Hippocampal formation (tissue), 2 donors: ENCODE measurements around the gene RBP5.

Experiments
- DNase-seq, 2 donors: peaks; one replicate each; lab custom pipeline; 2025; lab: John Stamatoyannopoulos, UW

The RBP5 gene

GRCh38 chr12:7145671-7146070 lies 17.0 kb upstream of the RBP5 start:
- no peak for DNase-seq

DNA sequence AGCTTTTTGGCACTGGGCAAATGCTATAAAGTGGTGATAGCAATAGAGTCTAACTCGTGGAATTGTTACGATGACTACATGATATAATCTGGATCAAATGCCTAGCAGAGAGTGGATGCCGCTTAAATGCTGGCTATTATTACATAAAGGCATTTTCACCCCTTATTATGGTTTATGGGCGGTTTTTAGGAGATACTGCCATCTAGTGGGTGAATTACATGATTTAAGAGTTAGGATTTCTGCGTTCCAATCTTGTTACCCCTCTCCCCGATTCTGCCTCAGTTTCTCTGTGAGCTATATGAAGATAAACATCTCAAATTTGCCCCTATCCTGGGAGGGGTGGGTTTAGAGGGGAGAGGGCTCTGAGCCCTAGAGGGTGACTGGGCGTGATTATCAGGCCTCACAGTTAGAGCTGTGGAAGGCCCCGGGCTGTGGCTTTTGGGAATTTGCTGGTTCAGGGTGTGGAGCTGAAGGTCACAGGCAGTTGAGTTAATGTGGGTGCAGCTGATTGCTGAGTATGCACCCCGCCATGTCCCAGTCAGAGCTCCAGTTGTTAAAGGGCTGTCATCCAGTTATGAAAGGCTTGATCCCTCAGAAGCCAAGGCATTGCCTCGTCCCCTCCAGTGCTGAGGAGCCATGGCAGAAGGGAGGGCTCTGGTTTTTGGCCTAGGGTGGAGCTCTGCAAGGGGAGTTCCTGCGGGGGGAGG lies 15.9 kb upstream of the RBP5 start:
- peak in 1 of 2 donors; percentile 27 for DNase-seq

DNA sequence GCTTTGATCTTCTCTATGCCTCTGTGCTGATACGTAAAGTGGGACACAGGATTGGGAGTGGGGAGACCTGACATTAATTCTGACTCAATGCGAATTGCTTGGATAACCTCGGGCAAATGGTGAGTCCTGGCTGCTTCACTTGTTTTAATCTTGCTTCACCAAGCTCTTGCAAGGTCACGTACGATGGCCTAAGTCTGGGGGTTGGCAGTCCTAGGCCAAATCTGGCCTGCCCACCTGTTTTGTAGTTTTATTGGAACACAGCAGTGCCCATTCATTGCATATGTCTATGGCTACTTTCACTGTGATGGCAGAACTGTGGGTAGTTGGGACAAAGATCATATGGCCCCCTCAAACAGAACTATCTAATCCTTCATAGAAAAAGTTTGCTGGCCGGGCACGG lies 14.9 kb upstream of the RBP5 start:
- no peak for DNase-seq

DNA sequence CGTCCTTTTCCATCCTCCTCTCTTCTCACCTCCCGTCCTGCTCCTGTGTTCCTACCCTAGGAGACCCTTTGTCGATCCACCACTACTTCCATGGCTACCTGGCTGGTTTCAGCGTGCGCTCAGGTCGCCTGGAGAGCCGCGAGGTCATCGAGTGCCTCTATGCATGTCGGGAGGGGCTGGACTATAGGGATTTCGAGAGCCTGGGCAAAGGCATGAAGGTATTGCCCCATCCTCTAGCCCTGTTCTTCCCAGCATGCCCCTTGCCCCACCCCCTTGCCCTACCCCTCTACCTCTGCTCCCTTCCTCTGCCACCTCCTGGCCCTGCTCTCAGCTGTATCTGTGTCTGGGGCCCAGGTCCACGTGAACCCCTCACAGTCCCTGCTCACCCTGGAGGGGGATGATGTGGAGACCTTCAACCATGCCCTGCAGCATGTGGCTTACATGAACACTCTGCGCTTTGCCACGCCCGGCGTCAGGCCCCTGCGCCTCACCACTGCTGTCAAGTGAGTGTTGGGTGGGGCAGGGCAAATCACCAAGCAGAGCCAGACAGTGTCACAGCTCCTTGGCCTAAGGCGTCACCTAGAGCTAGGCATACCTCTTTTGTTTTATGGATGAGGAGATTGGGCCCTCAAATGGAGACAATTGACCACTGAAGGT lies 14.2 kb upstream of the RBP5 start:
- no peak for DNase-seq

DNA sequence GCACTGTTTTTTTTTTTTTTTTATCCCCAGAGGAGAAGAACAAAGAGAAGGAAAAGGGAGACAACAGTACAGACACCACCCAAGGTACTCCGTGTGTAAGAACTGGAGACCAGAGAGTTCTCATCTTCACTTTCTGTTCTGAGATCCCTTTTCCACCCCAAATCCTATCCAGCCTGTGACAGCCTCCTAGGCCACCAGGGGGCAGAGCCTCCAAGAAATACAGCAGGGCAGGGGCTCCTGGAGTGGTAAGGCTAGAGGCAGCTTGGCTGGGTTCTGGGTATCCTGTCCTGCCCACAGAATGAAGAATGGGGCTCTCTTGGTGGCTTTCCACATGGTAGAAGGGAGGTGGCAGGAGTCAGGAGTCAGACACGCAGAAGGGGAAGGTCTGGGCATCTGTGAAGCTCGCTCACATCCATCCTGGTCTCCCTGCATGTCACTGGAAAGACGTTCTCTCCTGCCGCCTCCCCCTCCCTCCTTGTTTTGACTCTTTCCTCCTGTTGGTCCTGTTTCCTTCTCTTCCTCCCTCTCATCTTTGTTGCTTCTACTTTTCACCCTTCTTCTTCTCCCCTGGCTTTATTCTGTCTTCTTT lies 13.5 kb upstream of the RBP5 start:
- peak in 1 of 2 donors; percentile 7 for DNase-seq

GRCh38 chr12:7141351-7142005 lies 12.8 kb upstream of the RBP5 start:
- no peak for DNase-seq

GRCh38 chr12:7139200-7139599 lies 10.5 kb upstream of the RBP5 start:
- DNase-seq = no peak

GRCh38 chr12:7137908-7138307 lies 9.2 kb upstream of the RBP5 start:
- DNase-seq = no peak

- no peak for DNase-seq
Observed at GRCh38 chr12:7136676-7137075, 8.0 kb upstream of the RBP5 start.

DNA sequence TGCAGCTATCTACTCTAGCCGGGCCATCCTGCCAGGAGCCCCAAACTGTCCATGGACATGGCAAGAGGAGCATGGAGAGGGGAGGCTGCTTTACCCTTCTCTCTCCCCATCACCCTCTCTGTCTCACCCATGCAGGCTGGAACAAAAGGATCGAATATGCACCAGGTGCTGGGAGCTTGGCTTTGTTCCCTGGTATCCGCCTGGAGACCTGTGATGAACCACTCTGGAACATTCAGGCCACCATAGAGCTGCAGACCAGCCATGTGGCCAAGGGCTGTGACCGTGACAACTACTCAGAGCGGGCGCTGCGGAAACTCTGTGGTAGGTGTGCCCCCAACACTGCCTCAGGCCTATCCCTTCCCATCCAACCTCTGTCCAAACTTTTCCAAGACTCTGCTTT lies 7.4 kb upstream of the RBP5 start:
- DNase-seq = no peak

DNA sequence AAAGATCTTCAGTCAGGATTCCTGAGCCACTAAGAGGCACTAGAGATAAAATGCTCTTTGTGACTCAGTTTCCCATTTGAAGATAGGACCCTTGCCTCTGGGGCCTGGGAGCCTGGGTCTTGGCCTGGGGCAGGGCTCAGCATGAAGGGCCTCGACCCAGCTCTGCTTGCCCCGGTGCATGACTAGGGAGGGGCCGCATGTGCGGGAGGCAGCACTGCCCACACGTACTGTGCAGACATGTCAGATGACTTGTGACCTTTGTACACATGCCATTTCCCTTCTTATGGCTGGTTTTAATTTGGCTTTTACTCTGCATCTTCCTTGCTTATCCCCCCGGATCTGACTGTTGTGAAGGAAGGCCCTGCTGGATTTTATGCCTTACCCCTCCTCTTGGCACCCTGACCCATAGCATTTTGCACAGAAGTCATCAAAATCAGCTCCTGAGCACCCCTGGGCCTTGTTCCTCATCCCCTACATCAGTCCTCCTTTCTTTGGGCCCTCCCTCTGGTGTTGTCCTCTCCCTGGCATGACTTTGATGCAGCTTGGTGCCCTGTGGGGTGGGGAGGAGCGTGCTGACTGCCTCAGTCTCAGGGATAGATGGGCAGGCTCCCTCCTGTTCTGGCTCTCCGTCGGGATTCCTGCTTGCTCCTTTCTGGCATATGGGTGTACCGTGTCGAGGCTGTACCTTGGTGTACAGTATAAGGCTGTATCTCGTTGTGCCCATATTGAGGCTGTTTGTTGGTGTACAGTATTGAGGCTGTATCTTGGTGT lies 5.9 kb upstream of the RBP5 start:
- DNase-seq = no peak

- DNase-seq = no peak
Observed at GRCh38 chr12:7131502-7131866, 2.8 kb upstream of the RBP5 start.

DNA sequence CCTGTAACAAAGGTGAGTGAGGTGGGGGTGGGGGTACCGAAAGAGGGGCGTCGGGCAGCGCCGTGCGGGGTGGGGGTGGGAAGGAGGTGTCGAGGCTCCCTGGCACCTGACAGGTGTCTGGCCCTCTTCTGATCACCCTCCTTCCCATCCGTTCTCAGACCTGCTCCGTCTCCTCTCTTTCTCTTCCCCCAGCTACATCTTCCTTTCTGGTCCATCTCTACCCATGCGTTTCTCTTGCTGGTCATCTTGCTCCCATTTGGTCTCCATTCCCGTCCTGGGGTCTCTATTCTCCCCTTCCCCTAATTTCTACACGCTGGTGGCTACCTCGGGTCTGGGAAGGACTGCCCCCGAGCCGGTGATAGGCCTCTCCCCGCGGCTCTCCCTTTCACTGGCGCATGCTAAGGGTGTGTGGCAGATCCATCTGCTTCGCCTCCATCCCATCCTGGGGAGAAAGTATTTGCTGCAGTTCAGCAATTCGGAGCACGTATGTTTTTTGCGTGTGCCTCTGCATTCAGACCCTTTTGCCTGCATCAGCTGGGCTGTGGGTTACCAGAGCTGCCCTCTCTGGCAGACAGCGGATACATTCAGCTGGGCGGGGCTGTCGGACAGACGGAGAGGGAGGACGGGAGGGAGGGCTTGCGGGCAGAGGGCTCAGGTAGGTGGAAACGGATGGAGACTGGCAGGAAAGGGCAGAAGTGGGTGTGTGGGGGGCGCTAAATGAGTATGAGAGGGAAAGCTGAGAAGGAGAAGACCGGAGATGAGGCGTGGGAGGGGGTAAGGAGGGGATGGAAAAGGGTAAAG lies 2.2 kb upstream of the RBP5 start:
- DNase-seq = peak in 1 of 2 donors; percentile 42

DNA sequence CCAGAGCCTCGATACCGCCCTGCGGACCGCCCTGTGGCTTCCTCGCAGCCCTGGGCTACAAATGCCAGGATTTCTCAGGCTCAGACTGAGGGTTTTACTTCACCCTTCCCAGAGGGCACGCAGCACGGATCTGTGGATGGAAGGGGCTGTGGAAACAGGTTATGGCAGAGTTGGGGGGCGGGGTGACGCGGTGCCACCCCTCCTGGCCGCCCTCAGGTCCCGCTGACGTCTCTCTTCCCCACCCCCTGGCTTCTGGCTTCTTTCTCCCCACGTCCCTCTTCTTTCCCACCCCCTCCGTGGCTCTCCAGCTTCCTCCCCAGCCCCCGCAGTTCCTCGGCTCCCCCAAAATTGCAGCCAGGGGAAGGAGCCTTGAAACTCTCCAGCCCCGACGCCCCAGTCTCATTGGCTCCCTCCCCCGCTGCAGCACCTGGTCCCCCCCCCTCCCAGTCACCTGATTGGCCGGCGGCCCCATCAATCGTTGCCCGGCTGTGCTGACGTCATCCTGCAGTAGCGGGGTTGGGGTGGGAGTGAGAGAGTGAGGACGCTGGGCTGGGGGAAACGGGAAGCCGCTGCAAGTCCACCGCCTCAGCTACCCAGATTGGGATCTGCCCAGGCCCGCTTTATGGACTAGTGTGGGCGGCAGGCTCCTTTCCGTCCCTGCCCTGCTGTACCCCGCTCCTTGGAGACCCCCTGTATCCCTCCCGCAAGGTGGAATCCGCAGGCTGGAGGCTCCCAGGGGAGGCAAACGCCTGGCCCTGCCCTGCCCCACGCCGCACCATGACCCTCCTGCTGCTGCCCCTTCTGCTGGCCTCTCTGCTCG lies 1.4 kb upstream of the RBP5 start, which contains the start of gene CLSTN3:
CLSTN3 (plus strand) TSS at position 500 of the 820 bp plus-strand sequence; CDS start at position 778, 278 bp downstream.
- DNase-seq = peak; percentile 49 to 67

GRCh38 chr12:7129287-7129871 lies 690 bp upstream of the RBP5 start:
- no peak for DNase-seq

GRCh38 chr12:7127916-7128626 lies 618 bp downstream of the RBP5 start:
- DNase-seq = no peak

DNA sequence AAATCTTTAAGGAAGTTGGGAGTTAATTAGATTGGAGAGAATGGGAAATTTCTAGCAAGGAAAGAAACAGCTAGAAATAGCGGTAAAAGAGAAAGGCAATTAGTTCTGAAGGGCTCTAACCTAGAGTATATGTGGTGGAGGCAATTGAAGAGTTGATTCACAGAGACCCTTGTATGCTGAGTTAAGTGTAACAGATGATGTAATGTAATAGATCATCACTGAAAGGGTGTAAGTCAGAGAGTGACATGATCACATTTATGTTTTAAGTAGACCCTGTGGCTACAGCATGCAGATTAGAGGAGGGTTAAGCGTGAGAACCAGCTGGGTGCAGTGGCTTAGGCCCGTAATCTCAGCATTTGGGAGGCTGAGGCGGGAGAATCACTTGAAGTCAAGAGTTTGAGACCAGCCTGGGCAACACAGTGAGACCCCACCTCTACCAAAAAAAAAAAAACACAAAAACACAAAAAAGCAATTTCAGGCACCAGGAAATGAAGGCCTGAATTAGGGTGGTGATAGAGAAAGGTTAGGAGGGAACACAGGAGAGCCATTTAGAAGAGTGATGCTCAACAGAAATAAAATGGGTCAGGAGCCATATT lies 3.0 kb downstream of the RBP5 start:
- DNase-seq = no peak

DNA sequence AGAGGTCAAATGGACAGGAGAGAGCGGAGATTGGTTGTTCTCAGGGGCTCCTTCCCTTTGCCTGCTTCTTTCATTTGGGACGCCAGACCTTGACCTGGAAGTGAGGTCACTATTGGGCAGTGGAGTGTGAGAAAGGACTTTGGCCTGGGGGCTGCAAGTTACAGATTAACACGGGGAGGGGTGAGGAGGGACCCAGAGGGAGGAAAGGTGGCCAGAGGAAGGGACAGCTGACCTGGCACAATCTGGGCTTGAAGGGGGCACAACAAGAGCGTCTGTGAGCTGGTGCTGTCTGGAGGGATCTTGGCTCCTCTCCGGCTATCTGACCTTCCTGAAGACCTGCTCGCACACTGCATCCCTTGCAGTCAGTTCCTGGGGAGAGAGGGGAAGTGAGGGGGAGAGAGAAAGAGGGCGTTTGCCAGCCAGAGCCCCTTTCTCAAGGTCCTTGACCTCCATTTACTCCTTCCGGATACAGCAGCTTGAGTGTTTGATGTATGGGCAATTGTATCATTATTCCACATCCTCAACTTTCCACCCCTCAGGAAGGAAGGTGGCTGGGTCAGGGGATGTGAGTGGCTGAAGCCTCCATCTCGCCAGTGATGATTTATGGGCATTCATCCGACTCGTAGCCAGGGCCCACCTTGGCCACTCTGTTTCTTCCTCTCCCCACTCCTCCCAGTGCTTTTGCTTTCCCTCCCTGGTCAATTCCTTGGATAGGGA lies 4.7 kb downstream of the RBP5 start:
- no peak for DNase-seq
